Retina (tissue), 1 donor: ENCODE data around the gene FHL5.
"Not testable (repeated sequence)": the region's sequence is repeated elsewhere in the genome, so short reads cannot be mapped to it uniquely, and the experiment has no call there.

Experiments used
- DNase-seq: peaks from one replicate; pipeline ENCODE4 v3.0.0-alpha.2; 2016

FHL5 gene

GRCh38 chr6:96611342-96611991, 48.5 kb downstream of the FHL5 start:
- DNase-seq: no peak

DNA sequence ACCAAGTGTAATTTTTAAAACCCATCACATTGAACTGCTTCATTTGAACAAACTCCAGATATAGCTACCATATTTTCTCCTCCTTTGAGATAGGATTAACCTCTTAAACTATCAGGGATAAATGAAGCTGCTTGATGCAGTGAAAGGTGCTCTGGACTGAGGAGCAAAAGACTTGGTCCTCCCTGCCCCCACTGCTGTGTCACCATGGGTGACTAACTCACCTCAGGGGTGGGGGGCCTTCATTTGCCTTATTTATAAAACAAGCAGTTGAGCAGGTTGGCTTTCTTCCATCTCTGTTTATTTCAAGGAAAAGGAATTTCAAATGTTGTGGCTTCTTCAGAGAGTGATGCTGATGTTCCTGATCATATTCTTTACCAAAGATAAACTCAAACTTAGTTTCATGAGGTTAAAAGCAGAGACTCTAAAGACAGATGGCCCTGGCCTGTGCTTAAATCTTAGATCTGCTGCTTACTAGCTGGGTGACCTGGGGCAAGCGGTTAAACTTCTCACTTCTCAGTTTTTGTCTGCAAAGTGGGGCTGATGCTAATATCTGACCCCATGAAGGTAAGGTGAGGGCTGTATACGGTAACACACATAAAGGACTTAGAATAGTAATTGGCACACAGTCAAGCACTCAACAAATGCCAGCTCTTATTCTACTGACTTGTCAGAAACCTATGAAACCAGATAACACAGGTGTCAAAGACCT, 50.5 kb downstream of the FHL5 start:
- no peak for DNase-seq

- DNase-seq: no peak
Observed at GRCh38 chr6:96620851-96621250, 57.9 kb downstream of the FHL5 start.

DNA sequence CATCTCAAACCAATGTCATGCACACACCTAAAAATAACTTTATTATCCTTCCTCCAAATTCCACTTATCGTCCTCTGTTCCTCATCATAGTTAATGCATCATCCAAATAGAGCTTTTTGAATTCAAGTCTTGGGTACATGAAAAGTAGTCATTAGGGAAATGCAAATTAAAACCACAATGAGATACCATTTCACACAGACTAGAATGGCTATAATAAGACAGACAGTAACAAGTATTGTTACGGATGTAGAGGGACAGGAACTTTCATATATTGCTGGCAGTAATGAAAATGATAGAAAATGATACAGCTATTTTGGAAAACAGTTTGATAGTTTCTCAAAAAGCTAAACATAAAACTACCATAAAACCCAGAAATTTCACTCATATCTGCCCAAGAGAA, 59.1 kb downstream of the FHL5 start:
- DNase-seq: no peak

DNA sequence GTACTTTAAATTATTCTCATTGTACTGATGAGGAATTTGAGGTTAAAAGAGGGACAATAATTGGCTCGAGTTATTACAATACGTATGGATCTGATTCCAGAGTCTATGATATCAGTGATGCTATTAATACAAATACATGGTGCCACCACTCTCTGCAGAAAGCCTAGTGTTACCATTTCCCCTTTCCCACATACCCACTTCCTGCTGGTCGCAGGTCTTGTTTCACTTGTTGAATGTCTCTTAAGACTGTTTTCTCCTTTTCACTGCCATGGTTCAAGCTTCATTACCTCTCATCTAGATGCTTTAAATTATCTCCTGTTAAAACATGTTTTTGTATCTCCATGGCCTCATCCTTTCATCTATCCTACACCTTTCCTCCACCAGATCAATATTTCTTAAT, 62.0 kb downstream of the FHL5 start:
- DNase-seq: no peak

DNA sequence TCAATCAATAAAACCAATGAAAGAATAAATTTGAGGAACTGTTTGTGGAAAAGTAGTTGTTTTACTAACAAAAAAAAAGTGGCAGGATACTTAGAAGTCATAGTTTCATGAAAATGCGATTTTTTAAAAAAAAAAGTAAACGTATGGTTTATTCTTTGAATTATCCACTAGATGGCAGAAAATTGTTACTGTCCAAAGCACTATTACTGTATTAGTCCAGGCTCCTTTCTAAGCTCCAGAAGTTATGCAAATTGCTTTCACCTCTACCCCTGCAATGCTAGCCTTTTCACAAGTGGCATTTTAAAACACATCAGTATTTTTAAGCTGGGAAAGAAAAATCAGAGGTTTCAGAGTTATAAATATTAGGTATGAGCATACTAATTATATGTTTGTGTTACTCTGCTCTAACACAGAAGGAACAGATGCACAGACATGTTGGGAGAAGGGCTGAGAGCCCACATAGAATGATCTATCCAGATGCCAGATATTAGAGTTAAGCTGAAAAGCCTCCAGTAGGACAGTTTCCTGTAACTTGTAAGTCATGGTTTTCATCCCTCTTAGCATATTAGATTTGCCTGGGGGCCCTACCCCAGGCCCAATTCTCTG, 63.9 kb downstream of the FHL5 start:
- DNase-seq: peak; percentile 44

DNA sequence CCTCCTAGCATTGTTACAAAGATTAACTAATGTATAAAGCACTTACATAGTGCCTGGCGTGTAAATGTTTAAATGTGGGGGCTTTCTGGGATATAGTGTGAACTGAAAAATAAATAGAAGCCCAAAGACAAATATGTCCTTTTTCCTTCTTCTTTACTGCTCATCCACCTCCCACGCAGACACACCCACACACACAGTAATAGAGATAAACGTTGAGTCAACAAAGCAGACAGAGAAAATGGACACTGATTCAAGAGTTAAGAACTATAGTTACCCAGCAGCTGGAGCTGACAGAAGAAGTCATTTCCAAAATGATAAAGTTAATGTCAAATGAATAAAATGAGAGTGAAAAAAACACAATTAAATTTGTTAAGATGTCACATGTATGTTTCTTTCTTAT, 68.3 kb downstream of the FHL5 start:
- DNase-seq: no peak

DNA sequence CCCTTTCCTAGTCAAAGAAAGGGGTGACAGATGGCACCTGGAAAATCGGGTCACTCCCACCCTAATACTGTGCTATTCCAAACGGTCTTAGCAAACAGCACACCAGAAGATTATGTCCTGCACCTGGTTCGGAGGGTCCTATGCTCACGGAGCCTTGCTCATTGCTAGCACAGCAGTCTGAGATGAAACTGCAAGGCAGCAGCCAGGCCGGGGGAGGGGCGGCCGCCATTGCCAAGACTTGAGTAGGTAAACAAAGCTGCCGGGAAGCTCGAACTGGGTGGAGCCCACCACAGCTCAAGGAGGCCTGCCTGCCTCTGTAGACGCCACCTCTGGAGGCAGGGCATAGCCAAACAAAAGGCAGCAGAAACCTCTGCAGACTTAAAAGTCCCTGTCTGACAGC, 75.1 kb downstream of the FHL5 start:
- DNase-seq: not testable (repeated sequence)

DNA sequence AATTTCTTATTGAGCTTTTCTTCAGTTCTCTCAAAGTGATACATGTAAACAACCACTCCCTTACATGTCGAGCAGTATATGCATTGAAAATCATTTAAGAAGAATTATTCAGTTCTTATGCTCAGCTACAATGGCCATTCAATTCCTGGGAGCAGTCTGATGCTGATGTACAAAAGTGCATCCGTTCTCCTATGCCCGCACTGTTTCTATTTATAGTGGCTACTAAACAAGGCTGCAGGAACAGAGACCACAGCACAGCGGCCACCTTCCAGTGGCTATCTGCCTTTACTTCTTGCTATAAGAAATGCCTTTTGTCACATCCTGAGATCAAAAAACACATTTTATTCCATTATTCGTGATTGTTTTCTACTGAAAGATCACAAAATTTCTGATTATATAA, 82.2 kb downstream of the FHL5 start:
- no peak for DNase-seq

- no peak for DNase-seq
Observed at GRCh38 chr6:96649926-96650325, 87.0 kb downstream of the FHL5 start.

DNA sequence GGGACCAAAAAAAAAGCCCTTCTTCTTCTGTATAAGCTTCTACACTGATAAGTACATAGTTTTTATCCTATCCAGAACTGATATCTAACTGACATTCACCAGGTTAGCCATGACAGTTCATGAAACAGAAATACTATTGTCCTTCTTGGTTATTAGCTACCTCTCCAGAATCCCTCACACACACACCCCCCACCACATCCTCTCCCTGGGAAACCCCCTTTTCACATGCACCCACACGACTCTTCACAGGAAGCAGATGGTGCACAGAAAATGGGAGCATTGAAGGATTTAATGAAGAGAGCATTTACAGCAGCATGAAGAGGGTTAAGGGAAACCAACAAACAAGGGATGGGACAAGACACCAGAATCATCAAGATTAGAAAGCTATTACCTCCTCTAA, 88.9 kb downstream of the FHL5 start:
- DNase-seq: no peak

DNA sequence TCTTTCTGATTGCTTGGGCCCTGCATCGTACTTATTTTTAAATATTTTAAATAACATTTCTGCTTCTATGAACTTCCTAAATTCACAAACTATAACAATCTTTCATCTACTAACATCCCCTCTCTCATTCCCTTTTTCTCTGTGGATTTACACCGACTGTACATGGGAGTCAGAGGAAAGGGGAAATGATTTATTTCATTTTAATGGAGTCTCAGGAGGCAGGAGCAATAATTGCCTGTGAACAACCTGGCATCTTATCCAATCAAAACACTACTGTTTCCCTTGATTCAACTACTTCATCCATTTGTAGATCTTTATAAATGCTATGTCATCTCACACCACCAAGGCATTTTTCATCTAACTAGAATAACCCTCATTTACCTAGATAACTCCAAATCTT, 89.6 kb downstream of the FHL5 start:
- no peak for DNase-seq

DNA sequence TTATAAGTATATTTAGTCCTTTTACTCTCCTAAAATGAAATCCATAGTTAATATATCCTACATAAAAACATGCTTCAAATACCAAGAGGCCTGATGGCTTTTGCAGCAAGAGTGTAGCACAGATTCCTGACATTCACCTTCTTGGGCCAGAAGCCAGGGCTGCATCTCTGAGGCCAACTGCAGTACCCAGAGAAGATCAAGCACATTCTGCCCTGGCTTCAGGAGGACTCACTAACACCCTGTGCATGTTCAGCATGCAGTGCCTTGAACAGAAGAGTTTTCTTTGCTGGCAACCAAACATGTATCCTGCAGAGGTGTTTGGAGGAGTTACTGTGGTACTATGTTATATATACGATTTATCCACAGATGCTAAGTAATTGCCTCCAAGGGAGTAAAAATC, 90.3 kb downstream of the FHL5 start:
- DNase-seq: no peak

DNA sequence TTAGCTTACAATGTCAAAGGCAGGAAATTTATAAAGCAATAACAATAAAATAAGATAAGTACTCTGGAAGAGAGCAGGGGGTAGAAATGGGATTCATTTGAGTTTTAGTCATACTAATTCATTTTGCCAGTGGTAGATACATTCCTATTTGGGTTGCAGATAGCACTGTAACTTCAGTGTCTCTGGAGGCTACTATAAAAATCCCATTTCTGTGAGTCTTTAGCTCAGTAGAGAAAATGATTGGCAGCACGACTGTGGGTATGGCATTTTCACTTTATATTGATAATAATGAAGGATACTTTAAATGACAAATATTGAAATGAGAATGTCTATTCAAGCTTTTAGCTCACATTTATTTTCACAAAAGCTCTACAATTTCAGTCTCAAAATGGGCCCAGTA, 93.6 kb downstream of the FHL5 start:
- DNase-seq: no peak

GRCh38 chr6:96657344-96657743, 94.4 kb downstream of the FHL5 start:
- no peak for DNase-seq

DNA sequence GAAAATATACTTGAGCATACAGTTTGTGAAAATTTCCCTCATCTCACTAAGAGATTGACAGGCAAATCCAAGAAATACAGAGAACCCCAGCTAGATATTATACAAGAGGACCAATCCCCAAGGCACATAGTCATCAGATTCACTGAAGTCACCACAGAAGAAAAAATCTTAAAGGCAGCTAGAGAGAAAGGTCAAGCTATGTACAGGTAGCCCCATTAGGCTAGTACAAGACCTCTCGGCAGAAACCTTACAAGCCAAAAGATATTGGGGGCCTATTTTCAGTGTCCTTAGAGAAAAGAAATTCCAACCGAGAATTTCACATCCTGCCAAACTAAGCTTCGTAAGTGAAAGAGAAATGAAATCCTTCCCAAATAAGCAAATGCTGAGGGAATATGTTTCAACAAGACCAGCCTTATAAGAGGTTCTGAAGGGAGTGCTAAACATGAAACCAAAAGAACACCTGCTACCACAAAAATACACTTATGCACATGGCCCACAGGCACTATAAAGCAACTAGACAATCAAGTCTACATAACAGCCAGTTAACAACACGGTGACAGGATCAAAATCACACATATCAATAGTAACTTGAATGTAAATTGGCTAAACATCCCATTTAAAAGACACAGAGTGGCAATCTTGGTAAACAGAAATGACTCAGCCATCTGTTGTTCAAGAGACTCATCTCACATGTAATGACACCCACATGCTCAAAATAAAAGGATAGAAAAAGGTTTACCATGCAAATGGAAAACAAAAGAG, 96.3 kb downstream of the FHL5 start:
- no peak for DNase-seq
